ENCODE results near the gene KRTAP10-7. TPM values are rescaled to one million over a fixed set of nuclear protein-coding genes. Genes with fewer than 3 reads are reported as not detected.
A peak's percentile ranks its signal among the peaks of the same experiment; 100 is the strongest.
"Not testable (repeated sequence)": the region's sequence is repeated elsewhere in the genome, so short reads cannot be mapped to it uniquely, and the experiment has no call there.

Gene KRTAP10-7
- polyA plus RNA-seq, 4 donors: not detected

DNA sequence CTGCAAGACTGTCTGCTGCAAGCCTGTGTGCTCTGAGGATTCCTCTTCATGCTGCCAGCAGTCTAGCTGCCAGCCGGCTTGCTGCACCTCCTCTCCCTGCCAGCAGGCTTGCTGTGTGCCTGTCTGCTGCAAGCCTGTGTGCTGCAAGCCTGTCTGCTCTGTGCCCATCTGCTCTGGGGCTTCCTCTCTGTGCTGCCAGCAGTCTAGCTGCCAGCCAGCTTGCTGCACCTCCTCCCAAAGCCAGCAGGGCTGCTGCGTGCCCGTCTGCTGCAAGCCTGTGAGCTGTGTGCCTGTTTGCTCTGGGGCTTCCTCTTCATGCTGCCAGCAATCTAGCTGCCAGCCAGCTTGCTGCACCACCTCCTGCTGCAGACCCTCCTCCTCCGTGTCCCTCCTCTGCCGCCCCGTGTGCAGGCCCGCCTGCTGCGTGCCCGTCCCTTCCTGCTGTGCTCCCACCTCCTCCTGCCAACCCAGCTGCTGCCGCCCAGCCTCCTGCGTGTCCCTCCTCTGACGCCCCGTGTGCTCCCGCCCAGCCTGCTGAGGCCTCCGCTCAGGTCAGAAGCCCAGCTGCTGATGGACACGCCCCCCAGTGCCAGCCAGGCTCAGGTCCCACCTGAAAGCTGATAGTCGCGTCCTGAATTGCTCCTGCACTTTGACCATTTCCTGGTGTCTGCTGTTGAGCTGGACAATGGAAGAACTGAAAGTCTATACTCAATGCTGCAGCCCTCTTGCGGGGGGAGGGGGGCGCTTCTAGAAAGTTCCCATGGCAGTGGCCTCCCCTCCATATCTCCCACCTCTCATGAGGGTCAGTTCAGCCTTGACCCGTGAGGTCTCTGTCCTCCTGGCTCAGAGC is 25.7 kb upstream of the KRTAP10-7 start:
- no peaks in the 10 kb centered on the region for H3K36me3 ChIP-seq (ENCODE audit: control insufficient read depth in 3 of 3, insufficient read depth in 2 of 3, low read depth in 1 of 3, low read length in 3 of 3)
- H3K4me1 ChIP-seq (ENCODE audit: control insufficient read depth in 3 of 3, insufficient read depth in 2 of 3, low read depth in 1 of 3, low read length in 2 of 3): no peaks in the 10 kb centered on the region
- no peak for FAIRE-seq
- 7 to 31% (median 24%) methylated on average over 15 to 21 of the region's 21 CpGs for WGBS, 3 donors
- H3K27ac ChIP-seq (ENCODE audit: low read depth in 1 of 3, low read length in 2 of 3): no peak overlapping the region
- DNase-seq: peak; percentile 76 to 83
- no peak overlapping the region for H3K4me3 ChIP-seq (ENCODE audit: low read depth in 1 of 3, low read length in 3 of 3)
- H3K27me3 ChIP-seq (ENCODE audit: control insufficient read depth in 3 of 3, insufficient read depth in 3 of 3, low read length in 3 of 3): peaks cover 0 to 2% (median 0%) of the 10 kb centered on the region in 3 donors
- H3K9me3 ChIP-seq (ENCODE audit: control insufficient read depth in 2 of 2, insufficient read depth in 1 of 2, low read depth in 1 of 2, low read length in 1 of 2): peaks cover 0 to 34% of the 10 kb centered on the region in 2 donors

DNA sequence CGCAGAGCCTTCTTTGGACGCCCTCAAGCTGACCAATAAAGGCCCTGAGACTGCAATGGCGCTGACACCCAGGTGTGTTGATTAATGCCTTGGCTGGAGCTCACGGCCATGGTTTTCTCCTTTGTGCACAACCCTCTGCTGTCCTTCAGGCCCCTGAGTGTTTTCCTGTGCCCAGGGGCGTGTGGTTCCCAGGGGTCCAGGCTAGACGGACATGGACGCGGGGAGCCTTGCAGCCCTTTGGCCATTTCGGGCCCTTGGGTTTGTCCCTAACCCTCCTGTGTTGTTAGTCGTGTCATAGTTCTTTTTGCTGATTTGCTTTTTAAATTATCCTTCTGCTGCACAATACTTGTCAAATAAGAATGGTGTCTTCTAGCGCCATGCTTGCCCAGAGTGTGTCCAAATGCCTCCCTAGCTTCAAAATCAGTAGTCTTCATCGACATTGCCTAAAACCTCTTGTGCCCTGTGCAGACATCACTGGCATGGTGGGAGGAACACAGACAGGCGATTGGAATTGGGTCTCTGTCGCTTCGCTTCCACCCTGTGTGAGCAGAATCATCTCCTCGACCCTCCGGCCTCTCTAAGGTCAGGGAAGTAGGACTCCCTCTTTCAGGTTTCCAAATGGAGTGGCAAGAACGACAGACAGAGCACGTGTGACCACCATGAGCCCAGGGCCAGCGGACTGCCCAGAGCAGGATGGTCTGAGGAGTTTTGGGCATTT is 24.9 kb upstream of the KRTAP10-7 start:
- H3K27ac ChIP-seq (ENCODE audit: low read depth in 1 of 3, low read length in 2 of 3): no peak overlapping the region
- DNase-seq (no peak), FAIRE-seq (no peak)
- no peak overlapping the region for H3K4me3 ChIP-seq (ENCODE audit: low read depth in 1 of 3, low read length in 3 of 3)
- WGBS, 3 donors: 84 to 86% (median 84%) methylated on average over 20 of the region's 20 CpGs
- no peaks in the 10 kb centered on the region for H3K4me1 ChIP-seq (ENCODE audit: control insufficient read depth in 3 of 3, insufficient read depth in 2 of 3, low read depth in 1 of 3, low read length in 2 of 3)
- peaks cover 0 to 34% of the 10 kb centered on the region in 2 donors for H3K9me3 ChIP-seq (ENCODE audit: control insufficient read depth in 2 of 2, insufficient read depth in 1 of 2, low read depth in 1 of 2, low read length in 1 of 2)
- no peaks in the 10 kb centered on the region for H3K36me3 ChIP-seq (ENCODE audit: control insufficient read depth in 3 of 3, insufficient read depth in 2 of 3, low read depth in 1 of 3, low read length in 3 of 3)
- peaks cover 0 to 2% (median 0%) of the 10 kb centered on the region in 3 donors for H3K27me3 ChIP-seq (ENCODE audit: control insufficient read depth in 3 of 3, insufficient read depth in 3 of 3, low read length in 3 of 3)

DNA sequence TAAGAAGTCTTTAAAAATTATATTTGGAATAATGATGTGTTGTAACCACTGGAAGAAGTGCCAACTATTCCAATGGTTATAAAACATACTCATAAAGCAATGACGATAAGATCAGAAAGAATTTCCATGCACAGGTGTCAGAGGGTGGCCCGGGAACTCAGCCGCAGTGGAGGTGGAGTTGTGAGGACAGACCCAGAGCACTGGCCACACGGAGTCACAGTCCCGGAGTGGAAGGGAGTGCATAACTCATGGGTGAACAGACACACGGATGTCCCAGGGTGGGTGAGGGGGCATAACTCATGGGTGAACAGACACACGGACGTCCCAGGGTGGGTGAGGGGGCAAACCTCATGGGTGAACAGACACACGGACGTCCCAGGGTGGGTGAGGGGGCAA is 24.4 kb upstream of the KRTAP10-7 start:
- Histone ChIP-seq H3K9me3 (ENCODE audit: control insufficient read depth in 2 of 2, insufficient read depth in 1 of 2, low read depth in 1 of 2, low read length in 1 of 2) (peaks cover 0 to 34% of the 10 kb centered on the region in 2 donors), H3K27me3 (ENCODE audit: control insufficient read depth in 3 of 3, insufficient read depth in 3 of 3, low read length in 3 of 3) (peaks cover 0 to 2% (median 0%) of the 10 kb centered on the region in 3 donors), H3K36me3 (ENCODE audit: control insufficient read depth in 3 of 3, insufficient read depth in 2 of 3, low read depth in 1 of 3, low read length in 3 of 3) (no peaks in the 10 kb centered on the region), H3K4me3 (ENCODE audit: low read depth in 1 of 3, low read length in 3 of 3) (no peak overlapping the region), H3K4me1 (ENCODE audit: control insufficient read depth in 3 of 3, insufficient read depth in 2 of 3, low read depth in 1 of 3, low read length in 2 of 3) (no peaks in the 10 kb centered on the region), H3K27ac (ENCODE audit: low read depth in 1 of 3, low read length in 2 of 3) (no peak overlapping the region)
- WGBS, 3 donors: 43 to 73% (median 66%) methylated on average over 10 of the region's 10 CpGs
- FAIRE-seq (no peak), DNase-seq (no peak)

DNA sequence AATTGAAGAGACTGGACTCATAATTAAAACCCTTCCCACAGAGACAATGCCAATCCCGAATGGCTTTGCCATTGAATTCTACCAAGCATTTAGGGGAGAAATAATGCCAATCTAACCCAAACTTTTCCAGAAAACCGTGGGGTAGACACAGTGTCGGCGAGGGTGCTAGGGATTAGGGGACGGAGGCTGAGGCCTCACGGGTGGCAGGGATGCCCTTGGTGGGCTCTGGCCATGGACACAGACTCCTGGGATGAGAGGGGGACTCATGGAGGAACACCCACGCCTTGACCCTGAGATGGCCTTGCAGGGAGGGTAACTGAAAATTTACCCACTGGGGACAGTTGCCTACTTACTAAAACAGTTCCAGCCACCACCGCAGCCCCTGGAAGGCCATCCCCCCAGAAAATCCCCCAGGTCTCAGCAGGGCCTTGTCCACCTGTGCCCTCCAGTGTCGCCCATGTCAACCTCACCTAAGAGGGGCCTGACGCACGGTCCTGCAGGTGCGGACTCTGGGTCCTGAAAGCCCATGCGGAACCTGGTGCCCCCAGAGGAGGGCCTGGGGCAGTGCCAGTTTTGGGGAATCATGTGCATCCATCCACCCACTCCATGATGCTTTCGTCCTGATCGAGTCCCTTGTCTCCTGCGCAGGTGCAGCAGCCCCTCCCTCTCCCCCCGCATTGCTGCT is 21.9 kb upstream of the KRTAP10-7 start:
- WGBS, 3 donors: 88 to 94% (median 92%) methylated on average over 15 to 17 of the region's 17 CpGs
- H3K4me1 ChIP-seq (ENCODE audit: control insufficient read depth in 3 of 3, insufficient read depth in 2 of 3, low read depth in 1 of 3, low read length in 2 of 3): no peaks in the 10 kb centered on the region
- H3K9me3 ChIP-seq (ENCODE audit: control insufficient read depth in 2 of 2, insufficient read depth in 1 of 2, low read depth in 1 of 2, low read length in 1 of 2): peaks cover 0 to 28% of the 10 kb centered on the region in 2 donors
- H3K36me3 ChIP-seq (ENCODE audit: control insufficient read depth in 3 of 3, insufficient read depth in 2 of 3, low read depth in 1 of 3, low read length in 3 of 3): no peaks in the 10 kb centered on the region
- no peak overlapping the region for H3K27ac ChIP-seq (ENCODE audit: low read depth in 1 of 3, low read length in 2 of 3)
- no peak for FAIRE-seq
- no peak overlapping the region for H3K4me3 ChIP-seq (ENCODE audit: low read depth in 1 of 3, low read length in 3 of 3)
- no peaks in the 10 kb centered on the region for H3K27me3 ChIP-seq (ENCODE audit: control insufficient read depth in 3 of 3, insufficient read depth in 3 of 3, low read length in 3 of 3)
- no peak for DNase-seq

DNA sequence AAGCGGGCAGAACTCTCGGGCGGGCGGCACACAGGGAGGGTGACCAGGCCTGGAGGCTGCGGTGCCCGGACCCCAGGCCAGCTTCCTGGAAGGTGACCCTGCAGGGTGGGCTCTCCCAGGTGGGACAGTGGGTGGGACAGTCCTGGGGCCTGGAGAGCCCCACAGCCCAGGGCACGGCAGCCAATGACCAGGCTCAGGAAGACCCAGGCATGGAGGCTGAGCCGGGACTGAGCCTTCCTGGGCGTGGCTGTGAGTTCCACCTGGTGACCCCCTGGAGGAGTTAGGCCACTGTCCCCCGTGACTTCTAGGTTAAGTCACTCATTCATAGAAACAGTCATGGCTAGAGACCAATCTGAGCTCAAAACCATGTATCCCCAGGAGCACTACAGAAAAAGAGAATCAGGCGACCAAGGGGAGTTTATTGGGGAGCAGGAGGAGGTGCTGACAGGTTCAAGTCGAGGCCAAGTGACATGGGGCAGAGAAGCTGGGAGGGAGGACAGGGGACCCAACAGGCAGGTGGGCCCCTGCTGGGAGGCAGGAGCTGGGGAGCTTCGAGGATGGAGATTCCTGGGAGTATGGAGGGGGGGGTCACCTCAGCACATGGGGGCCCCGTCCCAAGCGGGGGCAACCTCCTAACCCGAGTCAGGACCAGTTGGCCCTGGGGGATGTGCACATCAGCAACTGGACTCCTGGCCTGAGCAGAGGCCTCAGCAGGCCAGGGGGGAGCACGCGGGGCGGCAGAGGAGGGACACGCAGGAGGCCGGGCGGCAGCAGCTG is 21.2 kb upstream of the KRTAP10-7 start:
- WGBS, 3 donors: 72 to 77% (median 77%) methylated on average over 14 to 22 of the region's 22 CpGs
- DNase-seq: no peak
- peaks cover 0 to 28% of the 10 kb centered on the region in 2 donors for H3K9me3 ChIP-seq (ENCODE audit: control insufficient read depth in 2 of 2, insufficient read depth in 1 of 2, low read depth in 1 of 2, low read length in 1 of 2)

DNA sequence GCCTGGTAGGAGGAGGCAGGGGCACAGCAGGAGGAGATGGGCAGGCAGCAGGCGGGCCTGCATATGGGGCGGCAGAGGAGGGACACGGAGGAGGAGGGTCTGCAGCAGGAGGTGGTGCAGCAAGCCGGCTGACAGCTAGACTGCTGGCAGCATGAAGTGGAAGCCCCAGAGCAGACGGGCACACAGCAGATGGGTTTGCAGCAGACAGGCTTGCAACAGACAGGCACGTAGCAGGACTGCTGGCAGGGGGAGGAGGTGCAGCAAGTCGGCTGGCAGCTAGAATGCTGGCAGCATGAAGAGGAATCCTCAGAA is 20.6 kb upstream of the KRTAP10-7 start:
- Histone ChIP-seq H3K4me3 (ENCODE audit: low read depth in 1 of 3, low read length in 3 of 3) (no peak overlapping the region), H3K27ac (ENCODE audit: low read depth in 1 of 3, low read length in 2 of 3) (no peak overlapping the region), H3K9me3 (ENCODE audit: control insufficient read depth in 2 of 2, insufficient read depth in 1 of 2, low read depth in 1 of 2, low read length in 1 of 2) (peaks cover 0 to 28% of the 10 kb centered on the region in 2 donors), H3K27me3 (ENCODE audit: control insufficient read depth in 3 of 3, insufficient read depth in 3 of 3, low read length in 3 of 3) (no peaks in the 10 kb centered on the region), H3K4me1 (ENCODE audit: control insufficient read depth in 3 of 3, insufficient read depth in 2 of 3, low read depth in 1 of 3, low read length in 2 of 3) (no peaks in the 10 kb centered on the region), H3K36me3 (ENCODE audit: control insufficient read depth in 3 of 3, insufficient read depth in 2 of 3, low read depth in 1 of 3, low read length in 3 of 3) (no peaks in the 10 kb centered on the region)
- no peak for FAIRE-seq
- WGBS, 3 donors: 61 to 74% (median 64%) methylated on average over 6 to 7 of the region's 7 CpGs
- no peak for DNase-seq

More for the DNA sequence above, 21.2 kb upstream of the KRTAP10-7 start:
- no peak for FAIRE-seq
- Histone ChIP-seq H3K36me3 (ENCODE audit: control insufficient read depth in 3 of 3, insufficient read depth in 2 of 3, low read depth in 1 of 3, low read length in 3 of 3) (no peaks in the 10 kb centered on the region), H3K4me1 (ENCODE audit: control insufficient read depth in 3 of 3, insufficient read depth in 2 of 3, low read depth in 1 of 3, low read length in 2 of 3) (no peaks in the 10 kb centered on the region), H3K27ac (ENCODE audit: low read depth in 1 of 3, low read length in 2 of 3) (no peak overlapping the region), H3K4me3 (ENCODE audit: low read depth in 1 of 3, low read length in 3 of 3) (no peak overlapping the region), H3K27me3 (ENCODE audit: control insufficient read depth in 3 of 3, insufficient read depth in 3 of 3, low read length in 3 of 3) (no peaks in the 10 kb centered on the region)

DNA sequence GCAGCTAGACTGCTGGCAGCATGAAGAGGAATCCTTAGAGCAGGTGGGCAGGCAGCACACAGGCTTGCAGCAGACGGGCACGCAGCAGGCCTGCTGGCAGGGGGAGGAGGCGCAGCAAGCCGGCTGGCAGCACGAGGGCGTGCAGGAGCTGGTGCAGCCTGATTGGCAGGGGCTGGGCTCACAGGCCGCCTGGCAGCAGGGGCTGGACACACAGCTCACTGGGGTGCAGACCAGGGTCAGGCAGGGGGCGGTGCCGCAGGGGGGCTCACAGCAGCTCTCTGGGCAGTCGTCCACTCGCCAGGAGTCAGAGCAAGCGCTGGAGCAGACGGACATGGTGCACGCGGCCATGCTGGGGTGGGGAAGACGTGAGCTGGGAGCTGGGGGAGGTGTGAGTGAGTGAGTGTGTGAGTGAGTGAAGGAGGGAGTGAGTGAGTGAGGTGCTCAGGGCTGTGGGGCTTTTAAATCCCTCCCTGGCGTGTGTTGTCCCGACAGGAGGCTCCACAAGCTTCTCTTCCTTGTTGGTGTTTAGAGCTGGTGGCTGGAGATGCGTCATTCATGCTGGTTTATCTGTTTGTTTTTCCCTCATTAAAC is 20.1 kb upstream of the KRTAP10-7 start, which contains the start of gene KRTAP10-5:
TSS of gene KRTAP10-5 (minus strand) at position 374 of the 591 bp plus-strand sequence. CDS start at position 348, 26 bp downstream.
- 22 to 37% (median 27%) methylated on average over 18 to 19 of the region's 19 CpGs for WGBS, 3 donors
- not testable (repeated sequence) for FAIRE-seq; H3K27me3 ChIP-seq (ENCODE audit: control insufficient read depth in 3 of 3, insufficient read depth in 3 of 3, low read length in 3 of 3); DNase-seq; H3K27ac ChIP-seq (ENCODE audit: low read depth in 1 of 3, low read length in 2 of 3); H3K36me3 ChIP-seq (ENCODE audit: control insufficient read depth in 3 of 3, insufficient read depth in 2 of 3, low read depth in 1 of 3, low read length in 3 of 3); H3K4me1 ChIP-seq (ENCODE audit: control insufficient read depth in 3 of 3, insufficient read depth in 2 of 3, low read depth in 1 of 3, low read length in 2 of 3); H3K4me3 ChIP-seq (ENCODE audit: low read depth in 1 of 3, low read length in 3 of 3)
- peaks cover 0 to 27% of the 10 kb centered on the region in 2 donors for H3K9me3 ChIP-seq (ENCODE audit: control insufficient read depth in 2 of 2, insufficient read depth in 1 of 2, low read depth in 1 of 2, low read length in 1 of 2)
